ENCODE results near the gene PKP4.

The PKP4 gene

DNA sequence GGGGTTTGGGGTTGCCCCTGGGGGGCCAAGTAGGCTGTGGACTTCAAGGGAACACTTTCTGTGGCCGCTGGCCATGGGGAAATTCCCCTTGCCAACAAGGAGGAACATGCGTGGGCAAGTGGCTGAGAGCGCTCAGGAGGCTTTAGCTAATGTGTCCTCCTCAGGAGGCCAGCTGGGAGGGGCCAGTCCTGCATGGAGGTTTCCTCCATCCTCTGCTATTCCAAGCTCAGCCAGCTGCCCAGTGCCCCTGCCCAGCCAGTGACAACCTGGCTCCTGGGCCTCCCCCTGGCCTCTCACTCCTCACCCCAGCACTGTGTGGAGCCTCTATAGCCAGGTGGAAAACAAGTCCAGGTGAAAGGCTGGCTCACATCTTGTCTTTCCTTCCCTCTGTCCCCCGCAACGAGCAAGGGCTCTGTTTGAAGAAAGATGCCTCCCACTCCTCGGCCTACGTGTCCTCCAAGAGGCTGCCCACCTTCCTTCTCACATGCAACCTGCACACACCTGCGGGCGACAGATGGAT is 273.9 kb downstream of the PKP4 start:
- ChIA-PET CTCF (interaction anchor here (0.6 kb wide), 1 partner anchor 21 kb away, joined by 4 read pairs; no protein-coding TSS in a partner anchor), POLR2A (no interaction called here)
- H3K36me3 ChIP-seq (ENCODE audit: control insufficient read depth in 4 of 4, insufficient read depth in 4 of 4, low read length in 3 of 4) = no peaks in the 10 kb centered on the region
- WGBS (ENCODE audit: insufficient coverage) = 98% methylated on average over 7 of the region's 9 CpGs
- no peaks in the 10 kb centered on the region for H3K27me3 ChIP-seq (replicated peaks in 2 of 5; ENCODE audit: control insufficient read depth in 4 of 5, insufficient read depth in 5 of 5, low read length in 4 of 5)
- no peaks in the 10 kb centered on the region for H3K4me1 ChIP-seq (ENCODE audit: control extremely low read depth in 1 of 4, control insufficient read depth in 4 of 4, insufficient read depth in 4 of 4, low read length in 3 of 4)
- no peak overlapping the region for H3K4me3 ChIP-seq (ENCODE audit: control insufficient read depth in 1 of 7, extremely low read depth in 1 of 7, insufficient read depth in 4 of 7, low read depth in 2 of 7, low read length in 6 of 7)
- no peaks in the 10 kb centered on the region for H3K9me3 ChIP-seq (ENCODE audit: control extremely low read depth in 1 of 5, control insufficient read depth in 4 of 5, insufficient read depth in 2 of 5, low read depth in 1 of 5, low read length in 4 of 5)
- no peak for DNase-seq
- H3K27ac ChIP-seq (ENCODE audit: insufficient read depth in 1 of 2, low read depth in 1 of 2, low read length in 2 of 2, poor library complexity in 1 of 2, severe bottlenecking in 2 of 2) = no peak overlapping the region

DNA sequence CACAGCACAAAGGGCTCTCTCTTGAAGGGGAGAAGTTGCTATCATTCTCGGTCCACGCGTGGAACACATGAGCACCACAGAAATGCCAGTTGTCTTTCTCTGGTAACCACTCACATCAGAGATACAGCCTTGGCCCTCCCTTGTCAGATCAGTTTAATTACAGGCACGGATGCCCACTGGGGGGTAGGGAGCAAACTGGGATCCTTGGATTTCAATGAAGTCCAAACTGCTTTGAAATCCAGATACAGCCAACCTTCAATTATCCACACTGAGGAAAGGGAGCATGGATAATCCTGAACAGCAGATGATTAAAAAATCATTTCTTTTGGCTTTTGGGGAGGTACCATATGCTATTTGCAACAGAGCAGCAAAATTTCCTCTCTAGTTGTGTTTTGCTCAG is 274.6 kb downstream of the PKP4 start:
- 100% methylated on average over 1 of the region's 4 CpGs for WGBS (ENCODE audit: insufficient coverage)
- CTCF ChIA-PET = no interaction called here
- no peak for DNase-seq

More for the DNA sequence above, 274.6 kb downstream of the PKP4 start:
- no peak overlapping the region for H3K27ac ChIP-seq (ENCODE audit: insufficient read depth in 1 of 2, low read depth in 1 of 2, low read length in 2 of 2, poor library complexity in 1 of 2, severe bottlenecking in 2 of 2)
- POLR2A ChIA-PET = no interaction called here
- no peaks in the 10 kb centered on the region for H3K36me3 ChIP-seq (ENCODE audit: control insufficient read depth in 4 of 4, insufficient read depth in 4 of 4, low read length in 3 of 4)
- peaks cover 0 to 2% (median 0%) of the 10 kb centered on the region in 5 experiments for H3K27me3 ChIP-seq (replicated peaks in 2 of 5; ENCODE audit: control insufficient read depth in 4 of 5, insufficient read depth in 5 of 5, low read length in 4 of 5)
- H3K4me1 ChIP-seq (ENCODE audit: control extremely low read depth in 1 of 4, control insufficient read depth in 4 of 4, insufficient read depth in 4 of 4, low read length in 3 of 4) = no peaks in the 10 kb centered on the region
- no peaks in the 10 kb centered on the region for H3K9me3 ChIP-seq (ENCODE audit: control extremely low read depth in 1 of 5, control insufficient read depth in 4 of 5, insufficient read depth in 2 of 5, low read depth in 1 of 5, low read length in 4 of 5)
- no peak overlapping the region for H3K4me3 ChIP-seq (ENCODE audit: control insufficient read depth in 1 of 7, extremely low read depth in 1 of 7, insufficient read depth in 4 of 7, low read depth in 2 of 7, low read length in 6 of 7)
